OCI-LY3 (cell line): ENCODE results near the gene LIME1.
A peak's percentile ranks its signal among the peaks of the same experiment; 100 is the strongest.

Source experiments
- H2AFZ ChIP-seq: fragments of 200-600, 300-600 bp; shearing (Covaris generic); 2 replicates; pipeline ENCODE4 v1.6.0; 2014; ENCODE audit warnings: antibody characterized with exemption, low read depth, low read length
- H3K27ac ChIP-seq: fragments of 200-600, 300-600 bp; sonication (generic); 2 replicates; pipeline ENCODE4 v1.5.1; 2014; ENCODE audit warnings: mild to moderate bottlenecking, low read length, moderate library complexity, mixed read lengths
- H3K27me3 ChIP-seq: fragments of 200-600, 300-600 bp; sonication (generic); 2 replicates; pipeline ENCODE4 v1.6.1; 2014; ENCODE audit warnings: low read depth, low read length, mixed read lengths
- H3K36me3 ChIP-seq: fragments of 200-600, 300-600 bp; sonication (generic); replicated peaks from 2 replicates; pipeline ENCODE3; 2014; ENCODE audit warnings: low read depth, low read length, mixed read lengths
- H3K4me1 ChIP-seq: fragments of 300-600, 200-600 bp; sonication (generic); 2 replicates; pipeline ENCODE4 v1.6.1; 2014; ENCODE audit warnings: low read length, mixed read lengths
- H3K4me2 ChIP-seq: fragments of 200-600, 300-600 bp; sonication (generic); 2 replicates; pipeline ENCODE4 v1.6.1; 2014; ENCODE audit warnings: low read length, mixed read lengths
- H3K4me3 ChIP-seq: fragments of 300-600, 200-600 bp; sonication (generic); 2 replicates; pipeline ENCODE4 v1.5.1; 2014; ENCODE audit warnings: antibody characterized with exemption, mild to moderate bottlenecking, low read length, moderate library complexity
- H3K79me2 ChIP-seq: fragments of 300-600, 200-600 bp; shearing (Covaris generic); 2 replicates; pipeline ENCODE4 v1.6.1; 2014; ENCODE audit warnings: mild to moderate bottlenecking, low read length, mixed read lengths
- H3K9ac ChIP-seq: fragments of 300-600, 200-600 bp; shearing (Covaris generic); 2 replicates; pipeline ENCODE4 v1.6.0; 2014; ENCODE audit warnings: mild to moderate bottlenecking, low read length, moderate library complexity
- H3K9me3 ChIP-seq: fragments of 200-600, 300-600 bp; shearing (Covaris generic); 2 replicates; pipeline ENCODE4 v1.6.1; 2014; ENCODE audit warnings: low read length, mixed read lengths; ENCODE audit not compliant: insufficient read depth
- H4K20me1 ChIP-seq: fragments of 200-600, 300-600 bp; sonication (generic); 2 replicates; pipeline ENCODE4 v1.6.1; 2016; ENCODE audit warnings: low read length, mixed read lengths; ENCODE audit not compliant: insufficient read depth
- CTCF ChIP-seq: fragments of 200-600, 300-600 bp; sonication (generic); IDR thresholded peaks from 2 replicates; pipeline ENCODE4 v1.5.1; 2014; ENCODE audit warnings: antibody characterized with exemption, low read length, low read depth
- EZH2phosphoT487 ChIP-seq: fragments of 200-600 bp; shearing (Covaris generic); IDR thresholded peaks from 2 replicates; pipeline ENCODE4 v1.6.1; 2018; ENCODE audit warnings: antibody characterized with exemption, mixed run types, low read depth

Gene LIME1

GRCh38 chr20:63771046-63771707, 34.7 kb downstream of the LIME1 start:
- no peaks in the 10 kb centered on the region for H3K36me3 ChIP-seq
- no peaks in the 10 kb centered on the region for H4K20me1 ChIP-seq
- H3K9me3 ChIP-seq: no peaks in the 10 kb centered on the region
- no peak overlapping the region for H3K4me3 ChIP-seq
- no peak overlapping the region for H3K4me2 ChIP-seq
- H3K4me1 ChIP-seq: peaks cover 6% of the 10 kb centered on the region; the same call in 1 of the 2 replicates
- no peaks in the 10 kb centered on the region for H3K79me2 ChIP-seq
- H3K9ac ChIP-seq: no peak overlapping the region
- no peak overlapping the region for H2AFZ ChIP-seq
- no peak for TF ChIP-seq EZH2phosphoT487
- no peak for TF ChIP-seq CTCF
- no peak overlapping the region for H3K27ac ChIP-seq
- no peaks in the 10 kb centered on the region for H3K27me3 ChIP-seq

- H3K79me2 ChIP-seq: no peaks in the 10 kb centered on the region
- H4K20me1 ChIP-seq: no peaks in the 10 kb centered on the region
- no peaks in the 10 kb centered on the region for H3K27me3 ChIP-seq
- H3K9ac ChIP-seq: no peak overlapping the region
- TF ChIP-seq EZH2phosphoT487 (no peak), CTCF (no peak)
- H3K9me3 ChIP-seq: peaks cover 5% of the 10 kb centered on the region; the same call in 1 of the 2 replicates
- H3K4me1 ChIP-seq: peaks cover 6% of the 10 kb centered on the region; the same call in 1 of the 2 replicates
- no peak overlapping the region for H3K4me3 ChIP-seq
- no peak overlapping the region for H2AFZ ChIP-seq
- no peaks in the 10 kb centered on the region for H3K36me3 ChIP-seq
- H3K4me2 ChIP-seq: peak overlapping the region; percentile 53
- H3K27ac ChIP-seq: no peak overlapping the region
These were observed 36.5 kb downstream of the LIME1 start for GRCh38 chr20:63772781-63773518.

DNA sequence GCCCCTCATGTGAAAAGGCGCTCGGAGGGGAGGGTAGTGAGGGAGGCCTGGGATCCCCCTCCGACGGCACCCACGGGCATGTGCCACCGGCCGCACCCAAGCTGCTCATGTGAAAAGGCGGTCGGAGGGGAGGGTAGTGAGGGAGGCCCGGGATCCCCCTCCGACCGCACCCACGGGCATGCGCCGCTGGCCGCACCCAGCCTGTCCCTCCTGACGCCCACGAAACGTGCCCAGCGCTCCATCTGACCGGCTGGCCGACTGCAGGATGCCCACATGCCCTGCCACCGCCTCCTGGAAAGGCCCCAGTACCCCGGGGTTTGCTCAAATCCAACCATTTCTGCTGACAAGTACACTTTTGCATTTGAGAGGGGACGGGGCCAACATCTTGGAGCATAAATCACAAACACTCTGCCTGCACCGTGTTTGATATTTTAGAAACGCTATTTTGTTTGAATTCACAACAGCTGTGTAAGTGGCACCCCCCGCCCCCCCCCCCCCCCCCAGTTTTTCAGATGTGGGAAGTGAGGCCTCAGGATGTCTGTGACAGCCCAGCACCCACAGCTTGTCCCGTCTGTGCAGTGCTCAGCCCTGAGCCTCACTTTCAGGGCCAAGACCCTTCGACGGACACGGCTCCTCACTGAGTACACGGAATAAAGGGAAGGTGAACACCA, 37.2 kb downstream of the LIME1 start:
- H3K27me3 ChIP-seq: no peaks in the 10 kb centered on the region
- H3K4me2 ChIP-seq: peak overlapping the region; percentile 53
- H4K20me1 ChIP-seq: no peaks in the 10 kb centered on the region
- H3K36me3 ChIP-seq: no peaks in the 10 kb centered on the region
- H2AFZ ChIP-seq: no peak overlapping the region
- H3K9me3 ChIP-seq: peaks cover 5% of the 10 kb centered on the region; the same call in 1 of the 2 replicates
- H3K79me2 ChIP-seq: no peaks in the 10 kb centered on the region
- no peak overlapping the region for H3K27ac ChIP-seq
- peaks cover 6% of the 10 kb centered on the region; the same call in 1 of the 2 replicates for H3K4me1 ChIP-seq
- H3K9ac ChIP-seq: no peak overlapping the region
- H3K4me3 ChIP-seq: no peak overlapping the region
- TF ChIP-seq CTCF (no peak), EZH2phosphoT487 (no peak)

- Histone ChIP-seq H3K79me2 (no peaks in the 10 kb centered on the region), H3K27ac (no peak overlapping the region), H3K4me1 (peaks cover 6% of the 10 kb centered on the region; the same call in 1 of the 2 replicates), H3K9ac (no peak overlapping the region), H4K20me1 (no peaks in the 10 kb centered on the region), H3K4me3 (no peak overlapping the region), H3K36me3 (no peaks in the 10 kb centered on the region), H2AFZ (no peak overlapping the region), H3K9me3 (peaks cover 5% of the 10 kb centered on the region; the same call in 1 of the 2 replicates), H3K4me2 (no peak overlapping the region), H3K27me3 (no peaks in the 10 kb centered on the region)
- no peak for TF ChIP-seq CTCF
- no peak for TF ChIP-seq EZH2phosphoT487
These were observed 37.8 kb downstream of the LIME1 start for GRCh38 chr20:63774306-63774705.
